GM19351 (cell line): ENCODE measurements around the gene NOP9.
"Not testable (repeated sequence)": the region's sequence is repeated elsewhere in the genome, so short reads cannot be mapped to it uniquely, and the experiment has no call there.

Experiments used
- ATAC-seq: cut with Tn5 transposase; IDR thresholded peaks from one replicate; pipeline ENCODE4 v1.9.1; 2021; ENCODE audit warnings: mild to moderate bottlenecking, moderate library complexity; ENCODE audit not compliant: unreplicated experiment

The NOP9 gene

GRCh38 chr14:24343795-24344660 is 44.4 kb downstream of the NOP9 start:
- no peak for ATAC-seq

GRCh38 chr14:24347134-24347533 is 47.5 kb downstream of the NOP9 start:
- no peak for ATAC-seq

- ATAC-seq, result no peak
Observed at GRCh38 chr14:24348186-24348585, 48.5 kb downstream of the NOP9 start.

GRCh38 chr14:24349742-24350141 is 50.1 kb downstream of the NOP9 start:
- no peak for ATAC-seq

DNA sequence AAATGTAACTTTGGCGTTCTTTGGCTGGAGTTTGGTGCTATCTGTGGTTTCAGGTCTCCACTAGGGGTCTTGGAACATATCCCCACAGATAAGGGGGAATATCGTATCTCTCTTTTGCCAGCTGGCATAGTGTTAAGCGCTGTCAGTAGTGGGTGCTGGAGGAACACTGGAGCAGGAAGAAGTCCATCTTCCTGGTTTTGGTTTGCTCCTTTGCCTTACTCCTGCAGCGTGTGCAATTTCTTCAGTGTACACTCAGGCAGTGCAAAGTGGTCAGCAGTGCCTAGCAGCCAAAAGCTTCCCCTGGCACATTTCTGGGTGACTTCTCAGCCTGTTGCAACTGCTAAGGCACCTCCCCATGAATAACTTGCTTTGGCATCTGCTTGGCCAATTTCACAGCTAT is 51.9 kb downstream of the NOP9 start:
- no peak for ATAC-seq

- no peak for ATAC-seq
Observed at GRCh38 chr14:24353559-24354481, 54.2 kb downstream of the NOP9 start.

DNA sequence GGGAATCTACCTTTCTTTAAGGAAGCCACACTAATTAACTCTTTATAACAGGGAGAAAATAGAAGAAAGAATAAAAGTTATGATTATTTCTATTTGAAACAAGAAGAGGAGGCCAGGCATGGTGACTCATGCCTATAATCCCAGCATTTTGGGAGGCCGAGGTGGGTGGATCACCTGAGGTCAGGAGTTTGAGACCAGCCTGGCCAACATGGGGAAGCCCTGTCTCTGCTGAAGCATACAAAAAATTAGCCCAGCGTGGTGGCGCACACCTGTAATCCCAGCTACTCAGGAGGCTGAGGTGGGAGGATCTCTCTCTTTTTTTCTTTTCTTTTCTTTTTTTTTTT is 54.8 kb downstream of the NOP9 start:
- not testable (repeated sequence) for ATAC-seq

DNA sequence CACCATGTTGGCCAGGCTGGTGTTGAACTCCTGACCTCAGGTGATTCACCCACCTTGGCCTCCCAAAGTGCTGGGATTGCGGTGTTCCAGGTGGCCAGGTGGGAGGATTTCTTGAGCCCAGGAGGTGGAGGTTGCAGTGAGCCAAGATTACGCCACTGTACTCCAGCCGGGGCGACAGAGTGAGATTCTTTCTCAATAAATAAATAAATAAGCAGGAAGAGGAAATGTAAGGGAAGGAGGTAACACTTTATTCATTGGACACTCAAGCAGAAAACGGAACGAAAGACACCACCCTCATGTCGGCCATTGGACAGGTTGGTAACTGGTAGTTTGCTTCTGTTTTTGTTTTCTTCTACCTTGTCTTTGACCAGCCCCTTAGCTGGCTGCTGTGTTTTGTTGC is 55.4 kb downstream of the NOP9 start:
- ATAC-seq, result no peak

DNA sequence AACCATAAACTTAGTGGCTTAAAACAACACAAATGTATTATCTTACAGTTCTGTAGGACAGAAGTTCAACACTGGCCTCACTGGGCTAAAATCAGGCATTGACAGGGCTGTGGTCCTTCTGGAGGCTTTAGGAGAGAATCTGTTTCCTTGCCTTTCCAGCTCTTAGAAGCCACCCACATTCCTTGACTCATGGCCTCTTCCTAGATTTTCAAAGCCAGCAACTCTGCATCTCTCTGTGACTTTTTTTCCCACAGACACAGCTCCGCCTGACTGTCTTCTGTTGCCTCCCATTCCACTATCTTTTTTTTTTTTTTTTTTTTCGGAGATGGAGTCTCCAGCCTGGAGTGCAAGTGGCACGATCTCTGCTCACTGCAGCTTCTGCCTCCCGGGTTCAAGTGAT is 56.6 kb downstream of the NOP9 start:
- ATAC-seq, result no peak
